CD14-positive monocyte (primary cell): ENCODE data around the gene GAS1. TPM values are rescaled to one million over a fixed set of nuclear protein-coding genes. Genes with fewer than 3 reads are reported as not detected.

Experiments
- DNase-seq, 3 donors: peaks; one replicate each; pipeline ENCODE4 v3.0.0-alpha.2; 2011 to 2022
- H2AFZ ChIP-seq: 2 replicates; pipeline ENCODE4 v1.6.0; 2012; ENCODE audit warnings: mild to moderate bottlenecking, low read depth, low read length, inconsistent platforms; ENCODE audit not compliant: insufficient read depth, poor library complexity, severe bottlenecking
- H3K27ac ChIP-seq, 2 donors: 1 replicate in 1 of 2; 2 replicates in 1 of 2; pipeline ENCODE4 v1.5.1; 2012 to 2013; ENCODE audit warnings: low read length in 2 of 2, control low read depth in 1 of 2, inconsistent platforms in 1 of 2, low read depth in 1 of 2, mild to moderate bottlenecking in 1 of 2
- H3K27me3 ChIP-seq, 2 donors: one replicate each; pipeline versions ENCODE4 v1.6.0 to v1.6.1; 2011 to 2013; ENCODE audit warnings: low read length in 2 of 2; ENCODE audit not compliant: control insufficient read depth in 2 of 2, insufficient read depth in 2 of 2
- H3K36me3 ChIP-seq, 2 donors: replicated peaks in 1 of 2; 1 replicate in 1 of 2; 2 replicates in 1 of 2; pipeline versions ENCODE4 v1.5.1 to v1.6.1; 2012 to 2013; ENCODE audit warnings: low read length in 2 of 2, control low read depth in 1 of 2, inconsistent platforms in 1 of 2, mild to moderate bottlenecking in 1 of 2; ENCODE audit not compliant: insufficient read depth in 2 of 2, control insufficient read depth in 1 of 2
- H3K4me1 ChIP-seq, 2 donors: 1 replicate in 1 of 2; 2 replicates in 1 of 2; pipeline versions ENCODE4 v1.5.1 to v1.6.1; 2012 to 2013; ENCODE audit warnings: low read length in 2 of 2, control low read depth in 1 of 2, inconsistent platforms in 1 of 2, mild to moderate bottlenecking in 1 of 2, moderate library complexity in 1 of 2; ENCODE audit not compliant: insufficient read depth in 2 of 2, control insufficient read depth in 1 of 2
- H3K4me2 ChIP-seq: replicated peaks from 2 replicates; pipeline ENCODE3; 2012; ENCODE audit warnings: low read length, moderate library complexity, mild to moderate bottlenecking; ENCODE audit not compliant: poor library complexity, severe bottlenecking; ENCODE audit errors: extremely low read depth
- H3K4me3 ChIP-seq, 3 experiments: fragments of 200-600 bp in 1 of 3; sonication (generic) in 1 of 3; replicated peaks in 1 of 3; 1 replicate in 2 of 3; 2 replicates in 1 of 3; pipeline ENCODE4 v1.5.1; 2011 to 2013; ENCODE audit warnings: low read length in 3 of 3, mild to moderate bottlenecking in 3 of 3, control low read depth in 2 of 3, low read depth in 2 of 3, inconsistent platforms in 1 of 3, moderate library complexity in 1 of 3
- H3K79me2 ChIP-seq: 2 replicates; pipeline ENCODE4 v1.6.0; 2012; ENCODE audit warnings: mild to moderate bottlenecking, control low read depth, inconsistent platforms, low read length, moderate library complexity; ENCODE audit not compliant: insufficient read depth
- H3K9ac ChIP-seq: 2 replicates; pipeline ENCODE4 v1.6.0; 2017; ENCODE audit warnings: low read length, mild to moderate bottlenecking; ENCODE audit not compliant: insufficient read depth, poor library complexity, severe bottlenecking
- H3K9me3 ChIP-seq, 2 donors: replicated peaks in 1 of 2; 1 replicate in 1 of 2; 2 replicates in 1 of 2; pipeline versions ENCODE4 v1.5.1 to v1.6.1; 2012 to 2013; ENCODE audit warnings: low read length in 2 of 2, control low read depth in 1 of 2; ENCODE audit not compliant: control insufficient read depth in 1 of 2, insufficient read depth in 1 of 2
- H4K20me1 ChIP-seq: 2 replicates; pipeline ENCODE4 v1.6.0; 2012; ENCODE audit warnings: mild to moderate bottlenecking, low read length, control low read depth, moderate library complexity; ENCODE audit not compliant: insufficient read depth
- H3K27ac Mint-ChIP-seq, 7 donors: one replicate each; pipeline ENCODE4 v1.8.0; 2020; ENCODE audit warnings: mild to moderate bottlenecking in 7 of 7, mixed read lengths in 7 of 7, moderate library complexity in 6 of 7, inconsistent platforms in 2 of 7
- H3K27me3 Mint-ChIP-seq, 3 donors: one replicate each; pipeline ENCODE4 v1.8.0; 2021 to 2022; ENCODE audit warnings: low read depth in 3 of 3, mild to moderate bottlenecking in 3 of 3, mixed read lengths in 3 of 3, moderate library complexity in 3 of 3, inconsistent platforms in 1 of 3
- H3K36me3 Mint-ChIP-seq, 2 donors: one replicate each; pipeline ENCODE4 v1.8.0; 2020; ENCODE audit warnings: mixed read lengths in 2 of 2, inconsistent platforms in 1 of 2, mild to moderate bottlenecking in 1 of 2
- H3K4me1 Mint-ChIP-seq: one replicate; pipeline ENCODE4 v1.8.0; 2020; ENCODE audit warnings: mild to moderate bottlenecking, mixed read lengths
- H3K4me3 Mint-ChIP-seq, 2 donors: one replicate each; pipeline ENCODE4 v1.8.0; 2020; ENCODE audit warnings: mild to moderate bottlenecking in 2 of 2, mixed read lengths in 2 of 2, moderate library complexity in 1 of 2
- H3K9me3 Mint-ChIP-seq, 7 donors: one replicate each; pipeline ENCODE4 v1.8.0; 2020 to 2022; ENCODE audit warnings: mixed read lengths in 7 of 7, mild to moderate bottlenecking in 6 of 7, moderate library complexity in 6 of 7, inconsistent platforms in 2 of 7
- CTCF ChIP-seq: fragments of 200-600 bp; IDR thresholded peaks from one replicate; pipeline ENCODE4 v1.8.0; 2022; ENCODE audit warnings: antibody characterized with exemption, mild to moderate bottlenecking
- whole genome bisulfite sequencing: methylation state at CpG from one replicate; pipeline ENCODE4 v1.1.5; 2013; ENCODE audit warnings: missing lambda C conversion rate; ENCODE audit not compliant: insufficient coverage; 5-methylcytosine and 5-hydroxymethylcytosine counted together
- intact Hi-C, 2 donors: fragments of 100-400 bp; cut with micrococcal nuclease; formaldehyde crosslinking; loops; one replicate each; pipeline versions ENCODE4 v1.15.0 to v1.15.1; 2023
- polyA plus RNA-seq, 3 donors: library from polyadenylated mRNA; depleted of rRNA in 1 of 3; unstranded in 2 of 3; stranded (reverse) in 1 of 3; fragments of 300-500 nt in 2 of 3; fragments of >200 nt in 1 of 3; fragmentation: Illumina TruSeq in 2 of 3; gene quantifications; 1 replicate in 2 of 3; 2 replicates in 1 of 3; pipeline ENCODE4 v1.2.3, GENCODE V29; 2012 to 2021

The GAS1 gene
- polyA plus RNA-seq, 3 donors, result 0.12 to 0.20 (median 0.18) TPM

DNA sequence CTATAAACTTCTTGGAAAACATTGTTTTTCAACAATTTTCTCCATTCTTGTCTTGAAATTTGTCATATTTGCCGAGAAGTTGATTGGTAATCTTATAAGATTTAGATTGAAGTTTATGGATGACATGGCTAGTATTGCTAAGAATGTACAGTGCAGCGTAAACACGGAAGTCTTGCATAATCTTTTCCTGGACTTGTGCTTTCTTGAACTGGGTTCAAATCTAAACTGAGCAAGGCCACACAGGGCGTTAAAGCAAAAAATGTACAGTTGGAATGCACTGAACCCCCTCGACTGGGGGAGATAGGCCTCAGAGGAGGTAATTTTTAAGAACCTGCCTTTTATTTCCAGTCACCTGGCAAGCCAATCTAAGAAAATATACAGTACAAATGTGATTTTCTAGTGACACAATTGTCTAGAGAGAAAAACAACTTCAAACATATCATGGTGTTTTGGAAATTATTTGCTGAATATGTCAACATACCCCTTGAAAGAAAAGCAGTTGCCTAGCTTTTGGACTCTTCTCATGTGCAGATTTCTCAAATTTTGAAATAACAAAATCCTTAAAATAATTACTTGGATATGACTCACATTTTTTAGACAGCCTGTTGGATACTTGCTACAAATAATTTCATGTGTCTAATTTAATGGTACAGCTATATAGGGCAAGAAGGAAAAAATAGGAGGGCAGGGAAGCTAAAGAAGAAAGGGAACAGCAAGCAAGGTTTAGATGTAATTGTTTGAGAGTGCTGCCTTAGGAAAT lies 18.5 kb upstream of the GAS1 start:
- no peak overlapping the region for H3K4me2 ChIP-seq
- H3K4me3 ChIP-seq, result no peak overlapping the region
- peaks cover 0 to 2% of the 10 kb centered on the region in 2 donors for H3K27me3 ChIP-seq
- no peaks in the 10 kb centered on the region for H4K20me1 ChIP-seq
- WGBS, result 61% methylated on average over 3 of the region's 5 CpGs
- H2AFZ ChIP-seq, result no peak overlapping the region
- no peaks in the 10 kb centered on the region for H3K9me3 ChIP-seq
- no peaks in the 10 kb centered on the region for H3K4me1 ChIP-seq
- Mint-ChIP-seq H3K4me1 (no peaks in the 10 kb centered on the region), H3K36me3 (no peaks in the 10 kb centered on the region), H3K27me3 (peaks cover 0 to 2% (median 2%) of the 10 kb centered on the region in 3 donors), H3K4me3 (no peak overlapping the region), H3K9me3 (peaks cover 0 to 4% (median 0%) of the 10 kb centered on the region in 7 donors), H3K27ac (no peak overlapping the region)
- no peaks in the 10 kb centered on the region for H3K36me3 ChIP-seq
- intact Hi-C loops, result no loop called here
- no peak overlapping the region for H3K27ac ChIP-seq
- TF ChIP-seq CTCF, result no peak
- no peaks in the 10 kb centered on the region for H3K79me2 ChIP-seq
- no peak overlapping the region for H3K9ac ChIP-seq
- DNase-seq, result no peak

DNA sequence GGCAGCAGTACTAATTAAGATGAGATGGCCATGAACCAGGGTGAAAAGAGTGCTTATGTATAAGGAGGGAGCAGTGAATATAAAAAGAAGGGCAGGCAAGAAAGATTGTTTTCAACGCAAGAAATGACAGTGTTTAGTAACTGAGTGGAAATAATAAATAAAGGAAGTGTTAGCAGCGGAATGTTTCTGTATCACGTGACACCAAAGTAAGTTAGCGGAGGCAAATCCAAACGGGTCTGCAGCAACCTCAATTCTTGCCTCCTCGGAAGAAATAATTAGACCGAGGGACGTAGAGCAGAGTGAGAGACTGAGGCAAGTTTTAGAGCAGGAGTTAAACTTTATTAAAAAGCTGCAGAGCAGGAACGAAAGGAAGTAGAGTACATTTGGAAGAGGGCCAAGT lies 15.4 kb upstream of the GAS1 start:
- H2AFZ ChIP-seq, result no peak overlapping the region
- no peak overlapping the region for H3K27ac Mint-ChIP-seq
- peaks cover 0 to 4% (median 0%) of the 10 kb centered on the region in 7 donors for H3K9me3 Mint-ChIP-seq
- no peak overlapping the region for H3K27ac ChIP-seq
- no peaks in the 10 kb centered on the region for H3K9me3 ChIP-seq
- peaks cover 0 to 2% of the 10 kb centered on the region in 2 donors for H3K27me3 ChIP-seq
- H3K4me2 ChIP-seq, result no peak overlapping the region
- no peak for DNase-seq
- H3K27me3 Mint-ChIP-seq, result peaks cover 1 to 7% (median 3%) of the 10 kb centered on the region in 3 donors
- TF ChIP-seq CTCF, result no peak
- H4K20me1 ChIP-seq, result no peaks in the 10 kb centered on the region
- no peak overlapping the region for H3K4me3 ChIP-seq
- no peaks in the 10 kb centered on the region for H3K4me1 Mint-ChIP-seq
- no peaks in the 10 kb centered on the region for H3K36me3 Mint-ChIP-seq
- intact Hi-C loops, result no loop called here
- H3K9ac ChIP-seq, result no peak overlapping the region
- WGBS, result 78% methylated on average over 9 of the region's 9 CpGs
- no peaks in the 10 kb centered on the region for H3K4me1 ChIP-seq
- no peaks in the 10 kb centered on the region for H3K36me3 ChIP-seq
- no peaks in the 10 kb centered on the region for H3K79me2 ChIP-seq
- no peak overlapping the region for H3K4me3 Mint-ChIP-seq
